Measurements from ENCODE around the gene BBS10.
"Not testable (repeated sequence)": the region's sequence is repeated elsewhere in the genome, so short reads cannot be mapped to it uniquely, and the experiment has no call there.

The BBS10 gene

DNA sequence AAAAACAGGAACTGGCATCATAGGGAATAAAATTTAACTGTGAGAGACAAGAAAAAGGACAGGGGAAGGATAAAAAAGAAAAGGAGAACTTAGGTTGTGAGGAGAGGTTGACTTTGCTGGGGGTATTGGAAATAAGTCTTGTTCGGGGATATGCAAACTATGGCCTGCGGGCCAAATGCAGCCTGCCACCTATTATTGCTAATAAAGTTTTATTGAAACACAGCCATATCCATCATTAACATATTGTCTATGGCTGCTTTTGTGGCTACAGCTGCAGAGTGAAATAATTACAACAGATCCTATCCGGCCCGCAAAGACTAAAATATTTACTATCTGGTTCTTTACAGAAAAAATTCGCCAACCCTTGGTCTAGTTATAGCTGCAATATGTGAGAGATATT lies 18.6 kb downstream of the BBS10 start:
- DNase-seq: no peak
- ATAC-seq: no peak

DNA sequence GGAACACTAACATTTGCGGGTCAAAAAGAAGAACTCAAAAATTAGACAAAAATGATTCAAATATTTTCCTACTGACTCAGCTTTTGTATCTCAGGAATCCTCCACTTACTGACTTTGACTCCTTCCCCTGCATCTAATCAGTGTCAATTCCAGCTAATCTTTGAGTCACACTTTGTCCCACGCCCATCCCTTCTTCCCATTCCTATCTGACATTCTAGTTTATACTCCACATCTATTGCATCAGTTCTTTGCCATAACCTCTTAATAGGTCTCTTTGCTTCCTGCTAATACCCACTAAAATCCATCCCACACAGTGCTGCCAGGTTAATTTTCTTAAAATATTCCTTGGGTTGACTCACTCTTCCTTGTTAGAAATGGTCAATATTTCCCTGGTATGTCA lies 19.1 kb downstream of the BBS10 start:
- DNase-seq (no peak), ATAC-seq (no peak)

DNA sequence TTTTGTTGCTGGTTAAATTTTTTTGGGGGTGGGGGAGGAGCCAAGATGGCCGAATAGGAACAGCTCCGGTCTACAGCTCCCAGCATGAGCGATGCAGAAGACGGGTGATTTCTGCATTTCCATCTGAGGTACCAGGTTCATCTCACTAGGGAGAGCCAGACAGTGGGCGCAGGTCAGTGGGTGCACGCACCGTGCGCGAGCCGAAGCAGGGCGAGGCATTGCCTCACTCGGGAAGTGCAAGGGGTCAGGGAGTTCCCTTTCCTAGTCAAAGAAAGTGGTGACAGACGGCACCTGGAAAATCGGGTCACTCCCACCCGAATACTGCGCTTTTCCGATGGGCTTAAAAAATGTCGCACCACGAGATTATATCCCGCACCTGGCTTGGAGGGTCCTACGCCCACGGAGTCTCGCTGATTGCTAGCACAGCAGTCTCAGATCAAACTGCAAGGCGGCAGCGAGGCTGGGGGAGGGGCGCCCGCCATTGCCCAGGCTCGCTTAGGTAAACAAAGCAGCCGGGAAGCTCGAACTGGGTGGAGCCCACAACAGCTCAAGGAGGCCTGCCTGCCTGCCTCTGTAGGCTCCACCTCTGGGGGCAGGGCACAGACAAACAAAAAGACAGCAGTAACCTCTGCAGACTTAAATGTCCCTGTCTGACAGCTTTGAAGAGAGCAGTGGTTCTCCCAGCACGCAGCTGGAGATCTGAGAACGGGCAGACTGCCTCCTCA lies 28.5 kb downstream of the BBS10 start:
- ATAC-seq, DNase-seq: not testable (repeated sequence)

DNA sequence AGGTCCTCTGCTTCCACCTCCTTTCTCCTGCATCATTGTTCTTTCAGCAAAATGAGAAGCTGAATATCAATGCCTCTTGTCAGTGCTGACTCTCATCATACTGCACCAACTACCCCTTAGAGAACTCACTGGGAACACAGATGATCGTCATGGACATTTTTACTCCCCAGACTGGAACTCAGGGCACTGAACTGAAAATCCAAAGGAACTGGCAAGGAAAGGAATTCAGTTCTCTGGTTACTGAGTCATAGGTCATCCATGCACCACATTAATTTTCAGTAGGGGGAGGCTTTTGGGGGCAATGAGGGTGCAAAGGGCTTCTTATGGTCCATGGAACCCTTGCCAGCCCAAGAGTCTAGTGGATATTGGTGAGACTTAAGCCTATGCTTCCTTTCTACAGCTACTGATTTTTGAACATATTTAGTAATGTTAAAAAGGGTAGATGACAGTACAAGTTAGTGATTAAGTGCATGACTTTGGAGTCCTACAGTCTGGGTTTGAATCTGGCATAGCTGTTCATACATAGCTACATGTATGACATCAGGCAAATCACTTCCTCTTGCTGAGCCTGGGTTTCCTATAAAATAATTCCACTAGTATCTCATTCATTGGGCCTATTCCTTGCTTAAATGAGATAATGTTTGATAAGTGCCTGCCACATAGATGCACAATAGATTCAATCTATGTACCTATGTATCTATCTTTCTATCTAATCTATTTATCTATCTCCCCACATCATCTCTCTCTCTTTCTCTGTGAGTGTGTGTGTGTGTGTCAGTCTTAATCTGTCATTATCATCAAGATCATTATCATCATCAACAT lies 29.2 kb downstream of the BBS10 start:
- DNase-seq: no peak
- no peak for ATAC-seq

DNA sequence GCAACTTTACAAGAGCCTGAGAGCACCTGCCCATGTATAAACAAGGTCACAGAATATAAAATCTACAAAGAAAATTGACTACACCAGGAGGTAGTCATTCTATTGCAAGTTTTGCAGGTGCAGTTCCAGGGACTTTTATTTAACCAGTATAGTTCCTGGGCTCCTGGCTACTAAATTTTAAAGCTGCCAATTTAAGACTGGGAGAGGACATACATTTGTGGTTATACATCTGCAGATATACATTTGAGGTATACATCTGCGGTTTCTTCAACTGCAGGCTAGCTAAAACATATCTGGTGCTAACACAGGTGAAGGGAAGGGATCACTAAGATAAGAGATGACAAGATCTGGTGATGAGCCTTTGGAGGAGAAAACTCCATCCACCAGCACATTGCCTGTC lies 30.2 kb downstream of the BBS10 start:
- no peak for DNase-seq
- ATAC-seq: no peak

DNA sequence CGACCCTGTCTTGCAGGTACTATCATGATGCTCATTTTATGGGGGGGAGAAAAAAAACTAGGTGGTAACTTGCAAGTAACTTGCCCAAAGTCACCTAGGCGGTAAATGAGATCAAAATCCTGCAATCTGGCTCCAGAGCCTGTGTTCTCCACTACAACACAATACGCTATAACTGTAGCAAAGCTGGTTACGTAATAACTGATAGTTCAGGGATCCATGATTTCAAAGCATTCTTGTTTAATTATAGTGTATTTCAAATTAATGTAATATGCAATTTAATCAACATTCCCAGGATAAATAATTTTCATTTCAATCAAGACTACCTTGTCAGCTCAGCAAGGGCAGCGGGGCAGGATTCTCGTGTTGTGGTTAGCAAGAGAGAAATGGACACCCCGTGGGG lies 31.7 kb downstream of the BBS10 start:
- DNase-seq (no peak), ATAC-seq (no peak)

DNA sequence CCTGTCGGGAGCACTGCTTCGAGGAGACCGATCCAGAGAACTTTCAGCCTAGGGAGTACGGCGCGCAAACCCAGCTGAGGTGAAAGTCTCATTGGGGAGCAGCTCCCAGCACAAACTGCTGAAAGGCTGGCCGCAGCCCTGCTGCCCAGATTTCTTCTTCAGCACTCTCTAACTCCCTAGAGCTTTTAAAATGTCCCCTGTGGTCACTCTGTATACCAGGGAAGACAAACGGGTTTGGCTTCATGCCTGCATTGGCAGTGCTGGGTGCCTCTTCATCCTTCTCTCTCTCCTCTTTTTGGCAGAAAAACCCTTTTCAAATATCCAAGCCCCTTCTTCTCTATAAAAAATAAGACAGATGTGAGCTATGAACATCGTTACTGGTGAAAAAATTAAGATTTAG lies 34.9 kb downstream of the BBS10 start:
- ATAC-seq (no peak), DNase-seq (no peak)

DNA sequence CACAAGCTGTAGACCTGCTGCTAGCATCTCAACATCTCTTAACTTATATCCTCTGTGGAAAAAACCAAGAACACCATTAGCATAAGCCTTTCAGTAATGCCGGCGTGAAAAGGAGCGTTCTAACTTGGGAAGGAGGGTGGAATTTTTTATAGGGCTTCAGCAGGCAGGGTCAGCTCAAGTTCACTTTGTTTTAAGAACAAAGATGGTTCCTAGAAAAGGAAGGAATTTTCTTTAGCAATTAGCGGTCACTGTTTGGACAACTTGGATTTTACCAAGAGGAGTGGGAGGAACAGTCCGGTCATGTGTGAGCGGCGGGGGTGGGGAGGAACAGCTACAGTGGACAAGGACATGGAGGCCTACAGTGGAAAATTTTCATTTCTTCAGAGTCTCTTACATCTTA lies 35.9 kb downstream of the BBS10 start:
- ATAC-seq (no peak), DNase-seq (no peak)

DNA sequence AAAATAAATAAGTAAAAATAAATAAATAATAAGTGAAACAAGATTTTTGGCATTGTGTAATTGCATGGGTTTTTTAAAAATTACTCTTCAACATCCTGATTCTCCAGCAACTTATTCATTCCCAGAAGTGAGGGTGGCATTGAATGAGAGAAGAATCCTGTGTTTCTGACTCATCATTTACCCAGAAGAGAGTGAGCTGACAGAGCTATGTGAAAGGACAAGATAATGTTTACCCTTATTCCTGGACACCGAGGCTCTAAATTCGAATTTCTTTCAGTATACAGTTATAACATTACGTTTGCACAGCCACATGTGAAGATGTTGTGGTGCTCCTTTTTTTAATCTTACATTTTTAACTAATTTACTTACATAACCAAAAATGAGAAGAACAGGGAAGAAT lies 36.4 kb downstream of the BBS10 start:
- no peak for DNase-seq
- no peak for ATAC-seq

DNA sequence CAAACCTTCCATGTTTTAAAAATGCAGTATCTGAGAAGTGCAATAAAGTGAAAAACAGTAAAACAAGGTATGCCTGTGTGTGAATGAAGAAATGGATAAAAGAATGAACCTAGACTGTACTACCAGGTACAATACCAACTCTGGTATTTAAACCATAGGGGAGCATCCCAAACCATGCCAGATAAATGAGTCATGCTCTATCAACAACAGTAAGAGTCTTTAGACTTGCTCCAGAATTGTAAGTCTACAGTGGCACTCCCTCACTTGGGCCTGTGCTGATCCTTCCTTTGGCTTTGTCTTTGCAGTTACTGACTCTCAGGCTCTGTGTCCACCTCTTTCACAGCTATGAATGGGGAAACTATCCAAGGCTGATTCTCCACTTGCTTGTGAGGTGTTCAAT lies 38.1 kb downstream of the BBS10 start:
- ATAC-seq (no peak), DNase-seq (no peak)

DNA sequence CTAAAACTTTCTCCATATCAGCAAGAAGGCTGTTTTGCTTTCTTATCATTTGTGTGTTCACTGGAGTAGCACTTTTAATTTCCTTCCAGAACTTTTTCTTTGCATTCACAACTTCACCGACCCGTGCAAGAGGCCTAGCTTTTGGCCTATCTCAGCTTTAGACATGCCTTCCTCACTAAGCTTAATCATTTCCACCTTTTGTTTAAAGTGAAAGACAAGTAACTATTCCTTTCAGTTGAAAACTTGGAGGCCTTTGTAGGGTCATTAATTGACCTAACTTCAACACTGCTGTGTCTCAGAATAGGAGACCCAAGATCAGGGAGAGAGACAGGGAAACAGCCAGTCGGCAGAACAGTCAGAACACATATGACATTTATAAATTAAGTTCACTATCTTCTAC lies 39.3 kb downstream of the BBS10 start:
- ATAC-seq: no peak
- DNase-seq: no peak

DNA sequence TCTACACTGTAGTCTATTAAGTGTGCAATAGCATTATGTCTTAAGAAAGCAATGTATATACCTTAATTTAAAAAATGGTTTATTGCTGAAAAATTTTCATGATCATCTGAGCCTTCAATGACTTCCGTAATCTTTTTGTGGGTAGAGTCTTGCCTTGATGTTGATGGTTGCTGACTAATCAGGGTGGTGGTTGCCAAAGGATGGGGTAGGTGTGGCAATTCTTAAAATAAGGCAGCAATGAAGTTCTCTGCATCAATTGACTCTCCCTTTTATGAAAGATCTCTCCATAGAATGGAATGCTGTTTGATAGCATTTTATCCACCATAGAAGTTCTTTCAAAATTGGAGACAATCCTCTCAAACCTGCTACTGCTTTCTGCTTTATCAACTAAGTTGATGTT lies 41.1 kb downstream of the BBS10 start:
- no peak for ATAC-seq
- DNase-seq: no peak

DNA sequence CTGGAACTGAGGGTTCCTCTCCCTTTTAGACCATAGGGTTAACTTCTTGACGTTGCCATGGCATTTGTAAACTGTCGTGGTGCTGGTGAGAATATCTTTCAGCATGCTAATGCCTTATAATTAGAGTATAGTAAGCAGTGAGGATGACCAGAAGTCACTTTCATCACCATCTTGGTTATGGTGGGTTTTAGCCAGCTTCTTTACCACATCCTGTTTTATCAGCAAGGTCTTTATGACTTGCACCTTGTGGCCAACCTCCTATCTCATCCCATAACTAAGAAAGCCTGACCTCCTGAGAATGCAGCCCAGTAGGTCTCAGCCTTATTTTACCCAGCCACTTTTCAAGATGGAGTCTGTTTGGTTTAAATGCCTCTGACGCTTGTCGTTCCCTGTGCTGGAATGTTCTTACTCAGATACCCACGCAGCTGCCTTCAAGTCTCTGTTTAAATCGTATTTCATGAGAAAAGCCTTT lies 44.2 kb downstream of the BBS10 start:
- ATAC-seq: no peak

DNA sequence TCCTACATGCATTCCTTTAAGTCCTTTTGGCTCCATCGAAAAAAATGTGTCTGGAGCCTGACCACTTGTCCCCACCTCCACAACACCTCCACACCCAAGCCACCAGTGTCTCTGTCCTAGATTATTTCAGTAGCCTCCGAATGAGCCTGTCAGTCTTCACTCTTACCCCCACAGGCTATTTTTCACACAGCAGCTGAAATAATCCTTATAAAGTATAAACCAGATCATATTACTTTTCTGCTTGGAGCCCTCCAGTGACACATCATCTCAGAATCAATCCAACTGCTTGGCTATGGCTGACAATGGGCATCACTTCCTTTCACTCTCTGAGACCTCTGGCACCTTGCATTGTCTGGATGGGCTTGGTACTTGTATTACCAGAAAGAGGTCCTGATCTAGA lies 44.9 kb downstream of the BBS10 start:
- ATAC-seq (no peak), DNase-seq (no peak)

More for the DNA sequence above, 44.2 kb downstream of the BBS10 start:
- DNase-seq: no peak

DNA sequence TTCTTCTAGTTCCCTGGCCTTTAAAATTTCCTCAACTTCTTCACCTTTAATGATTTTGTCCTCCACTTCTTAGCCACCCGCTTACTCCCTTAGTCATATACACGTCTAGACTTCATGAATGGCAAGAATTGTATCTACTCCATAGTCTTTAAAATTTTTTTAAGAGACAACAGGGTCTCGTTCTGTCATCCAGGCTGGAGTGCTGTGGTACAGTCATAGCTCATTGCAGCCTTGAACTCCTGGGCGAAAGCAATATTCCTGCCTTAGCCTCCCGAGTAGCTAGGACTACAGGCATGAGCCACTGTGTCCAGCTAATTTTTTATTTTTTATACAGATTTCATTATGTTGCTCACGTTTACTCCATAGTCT lies 47.9 kb downstream of the BBS10 start:
- ATAC-seq: no peak
- DNase-seq: no peak

DNA sequence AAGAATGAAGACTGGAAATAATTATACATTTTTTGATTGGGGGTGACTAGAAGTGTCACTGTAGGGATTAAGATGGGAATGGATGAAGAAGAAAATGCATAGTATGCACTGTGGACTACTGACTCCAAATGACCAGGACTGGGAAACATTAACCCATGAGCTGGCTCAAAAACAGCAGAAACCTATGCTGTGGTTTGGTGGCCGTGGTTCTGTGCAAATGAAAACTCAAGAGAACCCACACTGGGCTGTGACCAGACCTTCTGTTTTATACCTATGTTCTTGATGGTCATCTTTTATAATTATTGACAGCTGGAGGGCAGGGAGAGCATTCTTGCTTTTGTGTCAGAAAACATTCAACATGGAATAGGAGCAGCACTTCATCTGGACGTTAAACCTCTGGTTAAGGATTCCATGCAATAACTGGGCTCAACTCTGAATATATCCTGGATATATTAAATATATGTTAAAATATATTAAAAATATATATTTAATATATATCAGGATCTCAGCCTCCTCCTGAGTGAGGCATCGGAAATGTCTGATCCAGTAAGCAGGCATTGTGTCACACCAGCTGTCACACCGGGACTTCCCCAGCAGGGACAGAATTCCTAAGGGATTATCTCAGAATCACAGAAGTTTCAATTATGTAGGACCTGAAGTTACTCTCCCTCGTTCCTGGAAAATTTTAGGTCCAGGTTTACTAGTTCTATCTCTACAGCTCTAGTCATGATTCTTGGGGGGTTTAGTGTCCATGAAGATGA lies 48.5 kb downstream of the BBS10 start:
- DNase-seq (no peak), ATAC-seq (no peak)
